NB4 (cell line): ENCODE data around the gene ASB6.

Experiments used
- DNase-seq: peaks from one replicate; pipeline ENCODE4 v3.0.0; 2010; ENCODE audit warnings: low read depth
- H3K4me3 ChIP-seq: one replicate; pipeline ENCODE4 v1.5.1; 2011; ENCODE audit warnings: mild to moderate bottlenecking, low read depth, low read length, moderate library complexity
- CTCF ChIP-seq: IDR thresholded peaks from one replicate; pipeline ENCODE4 v1.5.1; 2012; ENCODE audit warnings: low read depth, low read length
- MAX ChIP-seq: IDR thresholded peaks from 2 replicates; pipeline ENCODE4 v1.6.1; 2011; ENCODE audit warnings: low read depth, low read length
- MYC ChIP-seq: IDR thresholded peaks from 2 replicates; pipeline ENCODE4 v1.6.1; 2011; ENCODE audit warnings: low read depth, low read length
- POLR2A ChIP-seq: IDR thresholded peaks from 2 replicates; pipeline ENCODE4 v1.6.1; 2011; ENCODE audit warnings: mild to moderate bottlenecking; ENCODE audit not compliant: insufficient read length; ENCODE audit errors: extremely low read depth

ASB6 gene

GRCh38 chr9:129612815-129613519, 29.0 kb downstream of the ASB6 start:
- H3K4me3 ChIP-seq: no peak overlapping the region
- TF ChIP-seq MYC (no peak), POLR2A (no peak), CTCF (no peak), MAX (no peak)
- no peak for DNase-seq

- no peak overlapping the region for H3K4me3 ChIP-seq
- DNase-seq: no peak
- TF ChIP-seq CTCF (no peak), MAX (no peak), POLR2A (no peak), MYC (no peak)
Measured at GRCh38 chr9:129612123-129612522, 29.8 kb downstream of the ASB6 start.

- TF ChIP-seq CTCF: no peak
- TF ChIP-seq POLR2A: no peak
- no peak for TF ChIP-seq MYC
- TF ChIP-seq MAX: no peak
- no peak overlapping the region for H3K4me3 ChIP-seq
- DNase-seq: no peak
Measured at GRCh38 chr9:129611307-129611800, 30.6 kb downstream of the ASB6 start.

- H3K4me3 ChIP-seq: no peak overlapping the region
- no peak for TF ChIP-seq POLR2A
- TF ChIP-seq CTCF: peak; percentile 60
- TF ChIP-seq MYC: peak; percentile 45; the same call in 1 of the 2 replicates
- TF ChIP-seq MAX: no peak
- peak; percentile 71 for DNase-seq
Measured at GRCh38 chr9:129610473-129611306, 31.3 kb downstream of the ASB6 start.

GRCh38 chr9:129610213-129610472, 31.8 kb downstream of the ASB6 start:
- DNase-seq: no peak
- no peak overlapping the region for H3K4me3 ChIP-seq
- TF ChIP-seq MYC: no peak
- no peak for TF ChIP-seq MAX
- TF ChIP-seq CTCF: no peak
- no peak for TF ChIP-seq POLR2A
